ENCODE measurements around the gene ANKS3.

ANKS3 gene

DNA sequence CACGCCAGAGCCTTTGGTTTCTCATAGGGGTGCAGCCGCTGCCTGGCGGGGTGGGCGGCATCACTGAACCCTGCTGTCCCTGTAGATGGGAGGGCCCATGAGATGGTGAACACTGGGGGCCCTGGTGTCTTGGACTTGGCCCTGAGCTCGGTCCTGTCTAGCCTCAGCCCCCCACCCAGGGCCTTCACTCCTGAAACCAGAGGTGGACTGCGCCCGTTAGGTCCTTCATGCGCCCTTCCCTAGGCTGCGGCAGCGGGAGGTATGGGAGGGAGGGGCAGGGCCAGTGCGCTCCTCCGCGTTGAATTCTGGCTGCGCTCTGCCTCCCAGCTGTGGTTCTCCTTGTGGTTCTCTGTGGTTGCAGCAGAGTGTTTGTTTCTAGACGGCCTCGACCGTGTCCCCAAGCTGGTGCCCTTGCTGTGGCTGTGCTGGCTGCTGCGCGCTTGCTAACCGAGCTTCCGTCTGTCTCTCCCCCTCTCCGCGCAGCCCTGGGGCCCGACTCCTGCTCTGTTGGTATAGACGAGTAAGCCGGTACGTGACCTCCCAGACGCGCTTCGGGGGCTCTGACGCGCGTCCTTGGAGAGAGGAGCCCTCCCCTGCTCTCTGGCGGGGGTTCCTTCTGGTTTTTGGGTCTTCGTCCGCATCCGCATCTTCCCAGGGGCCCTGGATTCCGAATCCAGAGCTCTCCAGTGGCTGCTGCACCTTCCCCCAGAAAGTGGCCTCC, 48.1 kb downstream of the ANKS3 start:
- H3K27ac ChIP-seq: no peak overlapping the region
- TF ChIP-seq, protein P1, sequence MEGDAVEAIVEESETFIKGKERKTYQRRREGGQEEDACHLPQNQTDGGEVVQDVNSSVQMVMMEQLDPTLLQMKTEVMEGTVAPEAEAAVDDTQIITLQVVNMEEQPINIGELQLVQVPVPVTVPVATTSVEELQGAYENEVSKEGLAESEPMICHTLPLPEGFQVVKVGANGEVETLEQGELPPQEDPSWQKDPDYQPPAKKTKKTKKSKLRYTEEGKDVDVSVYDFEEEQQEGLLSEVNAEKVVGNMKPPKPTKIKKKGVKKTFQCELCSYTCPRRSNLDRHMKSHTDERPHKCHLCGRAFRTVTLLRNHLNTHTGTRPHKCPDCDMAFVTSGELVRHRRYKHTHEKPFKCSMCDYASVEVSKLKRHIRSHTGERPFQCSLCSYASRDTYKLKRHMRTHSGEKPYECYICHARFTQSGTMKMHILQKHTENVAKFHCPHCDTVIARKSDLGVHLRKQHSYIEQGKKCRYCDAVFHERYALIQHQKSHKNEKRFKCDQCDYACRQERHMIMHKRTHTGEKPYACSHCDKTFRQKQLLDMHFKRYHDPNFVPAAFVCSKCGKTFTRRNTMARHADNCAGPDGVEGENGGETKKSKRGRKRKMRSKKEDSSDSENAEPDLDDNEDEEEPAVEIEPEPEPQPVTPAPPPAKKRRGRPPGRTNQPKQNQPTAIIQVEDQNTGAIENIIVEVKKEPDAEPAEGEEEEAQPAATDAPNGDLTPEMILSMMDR (IDR thresholded peaks at IDR 0.05): no peak
- TF ChIP-seq ZFX (IDR thresholded peaks at IDR 0.05; ENCODE audit: borderline replicate concordance): no peak

GRCh38 chr16:4685292-4685691, 48.8 kb downstream of the ANKS3 start:
- TF ChIP-seq, protein P1 (IDR thresholded peaks at IDR 0.05): no peak
- no peak for TF ChIP-seq ZFX (IDR thresholded peaks at IDR 0.05; ENCODE audit: borderline replicate concordance)
- no peak overlapping the region for H3K27ac ChIP-seq

GRCh38 chr16:4684763-4685162, 49.3 kb downstream of the ANKS3 start:
- TF ChIP-seq ZFX (IDR thresholded peaks at IDR 0.05; ENCODE audit: borderline replicate concordance): no peak
- TF ChIP-seq, protein P1 (IDR thresholded peaks at IDR 0.05): no peak
- H3K27ac ChIP-seq: no peak overlapping the region

- no peak for TF ChIP-seq ZFX (IDR thresholded peaks at IDR 0.05; ENCODE audit: borderline replicate concordance)
- TF ChIP-seq, protein P1 (IDR thresholded peaks at IDR 0.05): no peak
- no peak overlapping the region for H3K27ac ChIP-seq
Measured at GRCh38 chr16:4684058-4684715, 49.9 kb downstream of the ANKS3 start.

GRCh38 chr16:4683255-4684057, 50.6 kb downstream of the ANKS3 start:
- H3K27ac ChIP-seq: no peak overlapping the region
- TF ChIP-seq ZFX (IDR thresholded peaks at IDR 0.05; ENCODE audit: borderline replicate concordance): no peak
- TF ChIP-seq, protein P1 (IDR thresholded peaks at IDR 0.05): peak; percentile 29

DNA sequence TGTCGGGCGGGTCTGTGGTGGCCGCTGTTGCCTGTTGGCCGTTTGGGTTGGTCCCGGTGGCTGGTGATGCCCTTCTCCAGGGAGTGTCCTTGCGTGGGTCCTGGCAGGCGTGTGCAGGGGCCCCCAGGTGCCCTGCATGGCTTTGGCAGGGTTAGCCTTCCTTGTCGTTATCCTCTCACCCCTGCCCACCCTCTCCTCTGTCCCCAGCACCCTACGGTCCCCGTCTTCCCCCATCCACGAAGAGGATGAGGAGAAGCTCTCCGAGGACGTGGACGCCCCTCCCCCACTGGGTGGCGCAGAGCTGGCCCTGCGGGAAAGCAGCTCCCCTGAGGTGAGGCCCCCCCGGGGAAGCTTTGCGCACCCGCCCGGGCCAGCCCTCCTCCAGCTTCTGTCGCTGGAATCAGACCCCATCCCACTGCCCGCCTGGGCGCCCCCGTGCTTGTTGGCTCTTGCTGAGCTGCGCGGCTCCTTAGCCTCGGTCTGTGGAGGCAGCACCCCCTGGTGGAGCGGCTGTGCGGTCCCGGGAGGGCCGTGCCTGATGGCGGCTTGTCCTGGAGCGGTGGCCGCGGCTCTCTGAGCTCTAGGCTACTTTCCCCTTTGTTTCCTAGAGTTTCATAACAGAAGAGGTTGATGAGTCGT, 51.3 kb downstream of the ANKS3 start:
- H3K27ac ChIP-seq: no peak overlapping the region
- TF ChIP-seq ZFX (IDR thresholded peaks at IDR 0.05; ENCODE audit: borderline replicate concordance): no peak
- TF ChIP-seq, protein P1 (IDR thresholded peaks at IDR 0.05): peak; percentile 57
